GM19099 (cell line): Measurements from ENCODE around the gene PNPT1.
A peak's percentile ranks its signal among the peaks of the same experiment; 100 is the strongest.

ENCODE experiments used
- POLR2A ChIP-seq: IDR thresholded peaks from 3 replicates; pipeline ENCODE4 v1.6.1; 2011; ENCODE audit warnings: low read depth; ENCODE audit not compliant: insufficient read length; ENCODE audit errors: extremely low read depth

The PNPT1 gene

GRCh38 chr2:55705027-55705653 is 11.5 kb upstream of the PNPT1 start:
- TF ChIP-seq POLR2A, result no peak

DNA sequence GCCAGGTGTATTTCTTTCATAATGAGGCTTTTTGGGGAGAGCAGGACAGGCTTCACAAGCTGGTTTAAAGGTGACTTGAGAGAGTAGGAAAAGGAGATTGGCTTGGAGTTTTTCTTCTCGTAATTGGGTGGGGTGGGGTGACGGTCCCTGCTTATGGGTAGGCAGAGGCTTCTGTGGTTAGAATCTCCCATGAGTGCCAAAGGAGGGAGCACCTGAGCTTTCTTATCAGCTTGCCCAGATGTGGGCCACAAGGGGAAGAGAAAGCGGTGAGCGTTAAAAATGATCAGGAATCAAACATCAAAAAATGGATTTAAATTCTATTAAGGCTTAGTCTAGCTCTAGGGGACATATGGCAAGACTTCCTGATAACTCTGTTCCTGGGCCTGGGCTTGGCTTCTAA is 9.7 kb upstream of the PNPT1 start:
- TF ChIP-seq POLR2A, result no peak

GRCh38 chr2:55672630-55673029 is 21.0 kb downstream of the PNPT1 start:
- no peak for TF ChIP-seq POLR2A

- no peak for TF ChIP-seq POLR2A
Observed at GRCh38 chr2:55668956-55669355, 24.7 kb downstream of the PNPT1 start.

- no peak for TF ChIP-seq POLR2A
Observed at GRCh38 chr2:55653255-55653654, 40.4 kb downstream of the PNPT1 start.

DNA sequence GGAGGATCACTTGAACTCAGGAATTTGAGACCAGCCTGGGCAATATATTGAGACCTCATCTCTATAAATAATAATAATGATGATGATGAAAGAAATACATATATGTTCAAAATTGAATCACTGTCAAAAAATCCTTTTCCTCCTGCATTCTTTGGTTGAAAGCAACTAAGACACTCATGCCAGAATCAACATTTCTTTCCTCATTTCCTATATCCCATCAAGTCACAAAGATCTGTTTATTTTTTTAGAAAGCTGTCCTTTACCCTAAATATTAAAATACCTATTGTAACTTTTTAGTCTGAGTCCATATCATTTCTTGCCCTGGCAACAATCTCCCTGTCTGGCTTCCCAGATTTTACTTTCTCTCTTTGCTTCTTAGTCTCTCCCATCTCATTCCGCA is 44.4 kb downstream of the PNPT1 start:
- TF ChIP-seq POLR2A, result no peak

- no peak for TF ChIP-seq POLR2A
Observed at GRCh38 chr2:55636831-55637230, 56.8 kb downstream of the PNPT1 start.

DNA sequence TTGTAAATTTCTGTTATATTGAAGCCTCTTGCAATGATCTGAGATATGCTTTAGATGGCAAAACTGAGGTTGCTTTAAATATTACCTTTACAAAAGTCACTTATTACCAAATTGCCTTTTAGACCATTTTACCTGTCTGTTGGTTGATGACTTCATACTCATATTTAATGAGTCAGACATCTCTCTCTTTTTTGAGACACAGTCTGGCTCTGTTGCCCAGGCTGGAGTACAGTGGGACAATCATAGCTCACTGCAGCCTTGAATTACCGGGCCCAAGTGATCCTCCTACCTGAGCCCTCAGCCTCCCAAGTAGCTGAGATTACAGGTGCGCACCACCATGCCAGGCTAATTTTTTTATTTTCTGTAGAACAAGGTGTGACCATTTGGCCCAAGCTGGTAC is 64.7 kb downstream of the PNPT1 start:
- TF ChIP-seq POLR2A, result no peak

DNA sequence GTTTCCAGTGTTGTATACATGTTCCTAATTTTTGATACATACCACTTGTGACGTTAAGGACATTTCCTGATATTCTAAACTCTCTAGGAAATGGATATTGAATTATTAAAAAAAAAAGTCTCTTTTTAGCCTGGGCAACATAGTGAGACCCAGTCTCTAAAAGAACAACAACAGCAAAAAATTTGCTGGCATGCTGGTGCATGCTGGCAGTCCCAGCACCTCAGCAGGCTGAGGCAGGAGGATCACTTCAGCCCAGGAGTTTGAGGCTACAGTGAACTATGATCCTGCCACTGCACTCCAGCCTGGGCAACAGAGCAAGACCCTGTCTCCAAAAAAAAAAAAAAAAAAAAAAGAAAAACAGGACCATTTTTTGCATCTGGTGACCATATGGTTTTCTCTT is 65.7 kb downstream of the PNPT1 start:
- no peak for TF ChIP-seq POLR2A

- no peak for TF ChIP-seq POLR2A
Observed at GRCh38 chr2:55621802-55622201, 71.8 kb downstream of the PNPT1 start.

DNA sequence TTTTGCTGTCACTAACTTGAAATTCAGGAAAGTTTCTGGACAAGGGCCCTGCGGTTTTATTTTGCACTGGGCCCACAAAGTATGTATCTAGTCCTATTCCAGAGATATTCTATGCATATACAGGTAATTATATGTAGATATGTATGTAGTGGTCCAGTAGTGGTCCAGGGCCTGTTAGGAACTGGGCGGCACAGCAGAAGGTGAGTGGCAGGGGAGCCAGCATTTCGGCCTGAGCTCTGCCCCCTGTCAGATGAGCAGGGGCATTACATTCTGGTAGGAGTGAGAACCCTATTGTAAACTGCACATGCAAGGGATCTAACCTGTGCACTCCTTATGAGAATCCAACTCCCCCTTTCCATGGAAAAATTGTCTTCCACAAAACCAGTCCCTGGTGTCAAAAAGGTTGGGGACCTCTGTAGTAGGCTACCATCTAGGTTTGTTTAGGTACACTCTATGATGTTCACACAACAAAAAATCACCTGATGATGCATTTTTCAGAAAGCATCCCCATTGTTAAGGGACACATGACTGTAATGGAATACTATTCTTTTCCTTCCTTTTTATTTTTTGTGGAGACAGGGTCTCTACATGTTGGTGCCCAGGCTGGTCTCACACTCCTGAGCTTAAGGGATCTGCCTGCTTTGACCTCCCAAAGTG is 73.4 kb downstream of the PNPT1 start:
- no peak for TF ChIP-seq POLR2A

- TF ChIP-seq POLR2A, result no peak
Observed at GRCh38 chr2:55618275-55619055, 75.2 kb downstream of the PNPT1 start.

DNA sequence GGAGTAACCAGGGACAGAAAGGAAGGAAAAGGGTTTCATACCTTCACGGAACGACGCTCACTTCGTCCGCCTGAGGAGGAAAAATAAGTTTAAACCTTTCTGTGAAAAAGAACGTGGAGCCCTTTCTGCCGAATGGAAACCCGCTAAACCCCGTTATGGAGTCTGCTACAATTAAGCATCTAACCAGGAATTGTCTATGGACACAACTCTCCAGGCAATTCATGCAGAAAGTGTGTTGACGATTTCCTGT is 75.7 kb downstream of the PNPT1 start:
- TF ChIP-seq POLR2A, result no peak

DNA sequence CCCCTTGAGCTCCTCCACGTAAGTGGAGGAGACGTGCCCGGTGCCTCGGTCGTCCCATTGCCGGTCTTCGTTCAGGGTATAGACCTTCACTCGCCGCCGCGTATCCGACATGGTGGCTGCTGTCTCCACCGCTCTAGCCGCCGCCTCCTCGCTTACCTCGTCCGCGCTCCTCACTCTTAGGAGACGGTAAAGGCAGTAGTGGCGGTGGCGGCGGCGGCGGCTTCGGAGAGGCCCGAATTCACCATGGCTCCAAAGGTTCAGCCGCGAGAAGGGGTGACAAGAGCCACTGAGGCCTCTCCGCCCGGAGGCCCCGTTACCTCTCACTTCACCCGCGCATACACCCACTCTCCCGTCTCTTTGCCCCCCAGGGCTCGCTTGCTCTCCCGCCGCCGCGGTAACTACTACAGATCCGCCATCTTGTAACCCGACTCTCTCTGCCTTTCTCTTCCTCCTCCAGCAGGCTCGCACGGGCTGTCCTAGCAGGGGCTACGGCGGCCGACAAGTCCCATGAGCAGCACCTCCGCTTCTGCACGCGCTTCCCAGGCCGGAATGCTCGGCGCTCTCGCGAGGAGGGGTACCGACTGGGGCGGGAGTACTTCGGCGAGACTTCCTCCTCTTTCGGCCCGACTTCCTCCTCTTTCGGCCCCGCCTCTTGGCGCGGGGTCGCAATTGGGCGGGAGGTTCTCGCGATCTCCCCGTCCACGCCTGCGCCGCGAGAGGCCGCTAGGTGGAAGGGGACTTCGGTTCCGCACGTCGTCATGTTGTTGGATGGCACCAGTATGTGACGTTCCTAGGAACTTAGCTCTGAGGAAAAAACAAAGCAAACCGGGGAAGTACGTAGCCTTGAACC is 76.2 kb downstream of the PNPT1 start, which contains the start of gene PPP4R3B:
Gene PPP4R3B, minus strand, starts transcription at position 448 of the 850 bp plus-strand sequence. Its CDS starts 337 bp downstream, at position 111.
- peak; percentile 77 for TF ChIP-seq POLR2A

GRCh38 chr2:55616551-55617174 is 77.0 kb downstream of the PNPT1 start:
- TF ChIP-seq POLR2A, result peak; percentile 32
